GM23248 (cell line): ENCODE results near the gene ATXN7L3B. TPM values are rescaled to one million over a fixed set of nuclear protein-coding genes. Genes with fewer than 3 reads are reported as not detected.

Experiments
- DNase-seq: peaks from one replicate; pipeline ENCODE4 v3.0.0-alpha.2; 2015
- H2AFZ ChIP-seq: fragments of 200-600 bp; sonication (generic); 2 replicates; pipeline ENCODE4 v1.6.1; 2016; ENCODE audit warnings: antibody characterized with exemption
- H3F3A ChIP-seq: fragments of 200-600 bp; sonication (generic); 2 replicates; pipeline ENCODE4 v1.6.1; 2016; ENCODE audit warnings: mild to moderate bottlenecking, antibody characterized with exemption, mixed run types; ENCODE audit not compliant: insufficient read depth
- H3K27ac ChIP-seq: fragments of 200-600 bp; sonication (generic); 2 replicates; pipeline ENCODE4 v1.5.1; 2016; ENCODE audit warnings: mild to moderate bottlenecking
- H3K27me3 ChIP-seq: fragments of 200-600 bp; sonication (generic); replicated peaks from 2 replicates; pipeline ENCODE4 v1.6.1; 2016; ENCODE audit warnings: mild to moderate bottlenecking; ENCODE audit not compliant: insufficient read depth
- H3K36me3 ChIP-seq: fragments of 200-600 bp; sonication (generic); 2 replicates; pipeline ENCODE4 v1.6.1; 2016; ENCODE audit warnings: low read depth, mild to moderate bottlenecking
- H3K4me1 ChIP-seq: fragments of 200-600 bp; sonication (generic); 2 replicates; pipeline ENCODE4 v1.6.1; 2016; ENCODE audit warnings: mild to moderate bottlenecking; ENCODE audit not compliant: insufficient read depth
- H3K4me2 ChIP-seq: fragments of 200-600 bp; sonication (generic); one replicate; pipeline ENCODE4 v1.6.1; 2016; ENCODE audit warnings: mild to moderate bottlenecking; ENCODE audit not compliant: unreplicated experiment
- H3K4me3 ChIP-seq: fragments of 200-600 bp; sonication (generic); 2 replicates; pipeline ENCODE4 v1.5.1; 2016; ENCODE audit warnings: mild to moderate bottlenecking
- H3K79me2 ChIP-seq: fragments of 200-600 bp; sonication (generic); 2 replicates; pipeline ENCODE4 v1.6.1; 2016; ENCODE audit warnings: mild to moderate bottlenecking; ENCODE audit not compliant: insufficient read depth
- H3K9ac ChIP-seq: fragments of 200-600 bp; sonication (generic); 2 replicates; pipeline ENCODE4 v1.6.1; 2016; ENCODE audit warnings: mild to moderate bottlenecking
- H3K9me2 ChIP-seq: fragments of 200-600 bp; sonication (generic); 2 replicates; pipeline ENCODE4 v1.6.1; 2016; ENCODE audit warnings: mixed run types, mild to moderate bottlenecking, moderate library complexity; ENCODE audit not compliant: insufficient read depth
- H3K9me3 ChIP-seq: fragments of 200-600 bp; sonication (generic); one replicate; pipeline ENCODE4 v1.6.1; 2017; ENCODE audit warnings: low read depth
- H4K20me1 ChIP-seq: fragments of 200-600 bp; sonication (generic); 2 replicates; pipeline ENCODE4 v1.6.0; 2016; ENCODE audit not compliant: insufficient read depth
- EZH2 ChIP-seq: fragments of 200-600 bp; sonication (generic); IDR thresholded peaks from 2 replicates; pipeline ENCODE4 v1.6.1; 2018; ENCODE audit warnings: antibody characterized with exemption, mild to moderate bottlenecking; ENCODE audit not compliant: insufficient read depth, poor library complexity, severe bottlenecking
- EZH2phosphoT487 ChIP-seq: fragments of 200-600 bp; sonication (generic); IDR thresholded peaks from 2 replicates; pipeline ENCODE4 v1.6.1; 2018; ENCODE audit warnings: antibody characterized with exemption, moderate library complexity, mild to moderate bottlenecking, low read depth; ENCODE audit not compliant: insufficient read depth
- WGBS, 2 experiments: methylation state at CpG; one replicate each; pipeline ENCODE4 v1.1.6; 2015 to 2017; ENCODE audit warnings: low lambda C conversion rate in 2 of 2, low coverage in 1 of 2; ENCODE audit errors: missing lambda C conversion rate in 2 of 2; 5-methylcytosine and 5-hydroxymethylcytosine counted together
- in situ Hi-C: fragments of 300-500 bp; cut with MboI; formaldehyde crosslinking; loops from 2 replicates; pipeline ENCODE4 v1.15.0; 2020
- polyA plus RNA-seq: library from polyadenylated mRNA; unstranded; fragments of >200 nt; fragmentation: Nextera tagmentation; extraction: Ambion mirVana; gene quantifications from 2 replicates; pipeline ENCODE4 v1.2.1, GENCODE V29; 2016
- total RNA-seq: library from RNA; depleted of rRNA; stranded (reverse); fragments of >200 nt; shearing (Covaris generic); gene quantifications from 2 replicates; pipeline ENCODE4 v1.2.3, GENCODE V29; 2014

Gene ATXN7L3B
- total and polyA plus RNA-seq, 2 experiments from 2014 or later, result 21.4 to 23.3 TPM

DNA sequence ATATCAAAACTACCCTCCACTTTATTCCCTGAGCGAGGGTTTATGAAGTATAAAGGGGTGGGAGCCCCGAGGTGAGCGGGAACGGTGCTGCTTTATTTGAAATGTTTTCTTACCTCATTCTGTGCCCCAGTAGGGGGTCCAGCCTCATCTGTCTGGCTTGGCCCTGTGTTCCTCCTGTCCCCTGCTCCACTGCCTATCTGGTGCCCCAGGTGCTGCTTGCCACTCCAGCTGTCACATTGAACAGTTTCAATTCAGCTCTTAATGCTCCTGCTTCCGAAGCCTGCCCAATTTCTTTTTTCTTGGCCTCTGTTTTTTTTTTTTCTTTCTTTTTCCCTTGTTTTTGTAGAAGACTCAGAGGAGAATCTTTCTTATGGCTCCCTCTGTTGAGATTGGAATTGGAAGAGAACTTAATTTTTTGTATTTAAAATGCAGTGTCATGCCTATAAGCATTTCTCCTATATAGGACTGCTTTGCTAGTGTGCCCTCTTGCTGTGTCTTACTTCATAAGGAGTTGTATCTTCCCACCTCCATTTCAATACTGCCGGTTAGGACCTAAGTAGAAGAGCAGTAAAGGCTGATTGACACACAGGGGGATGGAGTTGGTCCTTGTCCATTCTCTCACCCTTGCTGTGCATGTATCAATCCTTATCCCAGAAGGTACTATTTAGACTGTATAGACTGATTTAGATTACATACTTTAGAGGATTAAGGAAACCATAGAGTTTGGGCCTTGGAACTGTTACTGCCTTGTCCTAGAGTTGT lies 2.3 kb downstream of the ATXN7L3B start:
- Histone ChIP-seq H2AFZ (no peak overlapping the region), H3K9me2 (no peaks in the 10 kb centered on the region), H3K4me3 (peak overlapping the region; percentile 95), H3K27me3 (no peaks in the 10 kb centered on the region), H3F3A (peaks cover 14% of the 10 kb centered on the region), H3K9me3 (no peaks in the 10 kb centered on the region), H3K9ac (peak overlapping the region; percentile 99), H3K27ac (no peak overlapping the region), H3K4me2 (peak overlapping the region; percentile 98), H3K4me1 (peaks cover 35% of the 10 kb centered on the region), H3K79me2 (peaks cover 67% of the 10 kb centered on the region), H4K20me1 (peaks cover 21% of the 10 kb centered on the region; the same call in 1 of the 2 replicates), H3K36me3 (0 out of 2 replicates have a peak, but pooled peaks cover 14% of the 10 kb centered on the region)
- in situ Hi-C loops, result no loop called here
- 53 to 66% methylated on average over 6 of the region's 6 CpGs for WGBS, 2 experiments
- no peak for DNase-seq
- no peak for TF ChIP-seq EZH2phosphoT487
- no peak for TF ChIP-seq EZH2

DNA sequence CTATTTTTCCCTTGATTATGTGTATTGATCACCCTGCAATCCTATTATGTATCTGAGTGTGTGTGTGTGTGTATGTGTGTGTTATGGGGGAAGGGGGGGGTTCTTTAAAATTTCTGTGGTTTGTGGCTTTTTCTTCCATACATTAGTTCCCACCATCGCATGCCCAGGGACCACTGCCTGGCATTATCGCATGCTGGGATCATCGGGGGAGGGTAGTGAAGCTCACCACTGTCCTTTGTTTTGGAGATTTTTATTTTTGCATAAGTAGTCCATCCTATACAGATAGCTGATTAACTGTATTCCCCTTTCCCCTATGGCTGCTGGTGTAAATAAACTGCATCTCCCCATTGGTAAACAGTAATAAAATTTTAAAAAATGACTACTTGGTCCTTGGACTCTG lies 3.4 kb downstream of the ATXN7L3B start:
- Histone ChIP-seq H3K36me3 (0 out of 2 replicates have a peak, but pooled peaks cover 18% of the 10 kb centered on the region), H3K4me1 (peaks cover 35% of the 10 kb centered on the region), H3K4me3 (peak overlapping the region; percentile 95; the same call in 1 of the 2 replicates), H3K4me2 (peak overlapping the region; percentile 11), H3K9ac (no peak overlapping the region), H3K9me3 (no peaks in the 10 kb centered on the region), H4K20me1 (peaks cover 21% of the 10 kb centered on the region; the same call in 1 of the 2 replicates), H3K79me2 (peaks cover 67% of the 10 kb centered on the region), H3K27ac (no peak overlapping the region), H3F3A (peaks cover 19% of the 10 kb centered on the region), H2AFZ (no peak overlapping the region), H3K27me3 (no peaks in the 10 kb centered on the region), H3K9me2 (no peaks in the 10 kb centered on the region)
- DNase-seq, result no peak
- no peak for TF ChIP-seq EZH2
- TF ChIP-seq EZH2phosphoT487, result no peak
- WGBS, 2 experiments, result 73 to 77% methylated on average over 3 of the region's 3 CpGs
- in situ Hi-C loops, result no loop called here

DNA sequence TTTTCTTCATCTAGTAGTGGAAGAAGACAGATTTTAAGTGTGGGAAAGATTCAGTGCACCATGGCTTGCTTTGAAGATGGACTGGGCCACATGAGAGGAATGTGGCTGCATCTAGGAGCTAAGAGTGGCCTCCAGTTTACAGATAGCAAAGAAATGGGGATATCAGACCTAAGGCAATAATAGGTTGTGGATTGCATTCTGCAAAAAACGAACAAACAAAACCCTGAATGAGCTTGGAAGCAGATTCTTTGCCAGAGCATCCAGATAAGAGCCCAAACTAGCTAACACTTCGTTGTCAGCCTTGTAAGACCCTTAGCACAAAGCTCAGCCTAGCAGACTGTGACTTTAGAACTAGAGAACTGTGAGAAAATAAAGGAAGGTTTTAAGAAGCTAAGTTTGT lies 9.6 kb downstream of the ATXN7L3B start:
- no peak overlapping the region for H2AFZ ChIP-seq
- no peak overlapping the region for H3K27ac ChIP-seq
- 68 to 74% methylated on average over 2 of the region's 2 CpGs for WGBS, 2 experiments
- no peaks in the 10 kb centered on the region for H3K27me3 ChIP-seq
- no peaks in the 10 kb centered on the region for H3K9me2 ChIP-seq
- no peak overlapping the region for H3K4me2 ChIP-seq
- no peak overlapping the region for H3K9ac ChIP-seq
- H3K79me2 ChIP-seq, result peaks cover 22% of the 10 kb centered on the region
- no peaks in the 10 kb centered on the region for H3K9me3 ChIP-seq
- no peak overlapping the region for H3K4me3 ChIP-seq
- H3K4me1 ChIP-seq, result peaks cover 5% of the 10 kb centered on the region; the same call in 1 of the 2 replicates
- no peaks in the 10 kb centered on the region for H4K20me1 ChIP-seq
- TF ChIP-seq EZH2 (no peak), EZH2phosphoT487 (no peak)
- in situ Hi-C loops, result no loop called here
- 0 out of 2 replicates have a peak, but pooled peaks cover 11% of the 10 kb centered on the region for H3K36me3 ChIP-seq
- peaks cover 12% of the 10 kb centered on the region; the same call in 1 of the 2 replicates for H3F3A ChIP-seq
- DNase-seq, result no peak

DNA sequence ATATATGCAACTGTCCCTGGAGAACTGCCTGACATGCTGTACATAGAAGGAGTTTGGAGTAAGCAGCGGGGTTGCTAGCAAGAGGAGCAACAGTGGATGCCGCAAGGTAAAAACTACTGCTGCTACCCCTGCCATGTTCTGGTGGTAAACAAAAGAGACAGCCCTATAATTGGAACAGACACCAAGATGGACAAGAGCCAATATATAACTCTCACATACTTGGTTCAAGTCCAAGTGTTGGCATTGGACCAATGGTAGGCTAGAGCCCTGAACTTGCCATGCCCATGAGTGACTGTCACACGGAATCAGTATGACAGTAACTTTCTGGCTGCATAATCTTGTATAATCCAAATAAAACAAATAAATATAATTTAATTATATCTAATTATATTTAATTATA lies 13.7 kb downstream of the ATXN7L3B start:
- H3K4me1 ChIP-seq, result no peaks in the 10 kb centered on the region
- H3K36me3 ChIP-seq, result no peaks in the 10 kb centered on the region
- no peaks in the 10 kb centered on the region for H3K79me2 ChIP-seq
- H4K20me1 ChIP-seq, result no peaks in the 10 kb centered on the region
- no peak overlapping the region for H3K4me3 ChIP-seq
- H3K9me2 ChIP-seq, result no peaks in the 10 kb centered on the region
- no peak for DNase-seq
- no peaks in the 10 kb centered on the region for H3K27me3 ChIP-seq
- no peaks in the 10 kb centered on the region for H3K9me3 ChIP-seq
- no peak overlapping the region for H3K27ac ChIP-seq
- H2AFZ ChIP-seq, result no peak overlapping the region
- 79 to 87% methylated on average over 3 of the region's 3 CpGs for WGBS, 2 experiments
- H3K9ac ChIP-seq, result no peak overlapping the region
- no peak overlapping the region for H3K4me2 ChIP-seq
- TF ChIP-seq EZH2 (no peak), EZH2phosphoT487 (no peak)
- H3F3A ChIP-seq, result no peaks in the 10 kb centered on the region
- in situ Hi-C loops, result no loop called here
